ENCODE results near the gene HAGHL.
A peak's percentile ranks its signal among the peaks of the same experiment; 100 is the strongest.

The HAGHL gene

GRCh38 chr16:708959-709358, 17.9 kb upstream of the HAGHL start:
- DNase-seq, result no peak

- no peak for DNase-seq
These were observed 17.1 kb upstream of the HAGHL start for GRCh38 chr16:709566-710499.

GRCh38 chr16:710500-711075, 16.3 kb upstream of the HAGHL start:
- DNase-seq, result no peak

- no peak for DNase-seq
These were observed 15.8 kb upstream of the HAGHL start for GRCh38 chr16:711084-711483.

- DNase-seq, result peak; percentile 85
These were observed 15.2 kb upstream of the HAGHL start for GRCh38 chr16:711548-712320.

GRCh38 chr16:712740-713250, 14.1 kb upstream of the HAGHL start:
- peak; percentile 79 for DNase-seq

- DNase-seq, result no peak
These were observed 12.8 kb upstream of the HAGHL start for GRCh38 chr16:714079-714478.

GRCh38 chr16:714558-715476, 12.1 kb upstream of the HAGHL start, which contains the start of gene METRN:
Gene METRN, plus strand, starts transcription at chr16:715118. Its CDS starts 172 bp downstream, at chr16:715290.
- peak; percentile 96 for DNase-seq

GRCh38 chr16:715477-716199, 11.3 kb upstream of the HAGHL start:
- no peak for DNase-seq

- no peak for DNase-seq
These were observed 10.7 kb upstream of the HAGHL start for GRCh38 chr16:716200-716568.

GRCh38 chr16:716768-717325, 10.1 kb upstream of the HAGHL start:
- no peak for DNase-seq

GRCh38 chr16:717450-718245, 9.3 kb upstream of the HAGHL start:
- no peak for DNase-seq

GRCh38 chr16:718389-718788, 8.5 kb upstream of the HAGHL start:
- DNase-seq, result no peak

- no peak for DNase-seq
These were observed 8.0 kb upstream of the HAGHL start for GRCh38 chr16:718922-719321.

GRCh38 chr16:719815-720446, 7.0 kb upstream of the HAGHL start:
- peak; percentile 29 for DNase-seq

- peak; percentile 80 for DNase-seq
These were observed 6.4 kb upstream of the HAGHL start for GRCh38 chr16:720447-720989.

- DNase-seq, result peak; percentile 90
These were observed 5.7 kb upstream of the HAGHL start, which contains the start of gene ANTKMT for GRCh38 chr16:720990-721764. Gene ANTKMT, plus strand, starts transcription at chr16:721146. Its CDS starts 129 bp downstream, at chr16:721275.

GRCh38 chr16:721765-722540, 5.0 kb upstream of the HAGHL start:
- no peak for DNase-seq
